ENCODE results near the gene SLC35F3. TPM values are rescaled to one million over a fixed set of nuclear protein-coding genes. Genes with fewer than 3 reads are reported as not detected.
"Not testable (repeated sequence)": the region's sequence is repeated elsewhere in the genome, so short reads cannot be mapped to it uniquely, and the experiment has no call there.

Gene SLC35F3
- total and polyA plus RNA-seq, 2 donors, result 0.04 to 0.32 TPM

- Histone ChIP-seq H3K36me3 (ENCODE audit: insufficient read depth) (no peaks in the 10 kb centered on the region), H3K27ac (ENCODE audit: low read depth) (no peak overlapping the region), H3K4me1 (ENCODE audit: insufficient read depth) (no peaks in the 10 kb centered on the region), H3K4me3 (ENCODE audit: low read depth, low read length) (no peak overlapping the region)
- 97% methylated on average over 2 of the region's 2 CpGs for WGBS
- no peak for DNase-seq (ENCODE audit: extremely low spot score)
Measured at GRCh38 chr1:234239515-234239914, 335.0 kb downstream of the SLC35F3 start.

- no peaks in the 10 kb centered on the region for H3K36me3 ChIP-seq (ENCODE audit: insufficient read depth)
- H3K27ac ChIP-seq (ENCODE audit: low read depth), result no peak overlapping the region
- 91% methylated on average over 9 of the region's 9 CpGs for WGBS
- no peak for DNase-seq (ENCODE audit: extremely low spot score)
- no peaks in the 10 kb centered on the region for H3K4me1 ChIP-seq (ENCODE audit: insufficient read depth)
- no peak overlapping the region for H3K4me3 ChIP-seq (ENCODE audit: low read depth, low read length)
Measured at GRCh38 chr1:234239936-234240335, 335.5 kb downstream of the SLC35F3 start.

- H3K36me3 ChIP-seq (ENCODE audit: insufficient read depth), result no peaks in the 10 kb centered on the region
- no peak overlapping the region for H3K4me3 ChIP-seq (ENCODE audit: low read depth, low read length)
- no peak overlapping the region for H3K27ac ChIP-seq (ENCODE audit: low read depth)
- no peak for DNase-seq (ENCODE audit: extremely low spot score)
- H3K4me1 ChIP-seq (ENCODE audit: insufficient read depth), result no peaks in the 10 kb centered on the region
Measured at GRCh38 chr1:234240680-234241079, 336.2 kb downstream of the SLC35F3 start.

GRCh38 chr1:234241941-234242490 lies 337.5 kb downstream of the SLC35F3 start:
- Histone ChIP-seq H3K4me1 (ENCODE audit: insufficient read depth) (no peaks in the 10 kb centered on the region), H3K4me3 (ENCODE audit: low read depth, low read length) (no peak overlapping the region), H3K27ac (ENCODE audit: low read depth) (no peak overlapping the region), H3K36me3 (ENCODE audit: insufficient read depth) (no peaks in the 10 kb centered on the region)
- WGBS, result 88% methylated on average over 5 of the region's 5 CpGs
- DNase-seq (ENCODE audit: extremely low spot score), result no peak

GRCh38 chr1:234243521-234244260 lies 339.2 kb downstream of the SLC35F3 start:
- no peak overlapping the region for H3K27ac ChIP-seq (ENCODE audit: low read depth)
- WGBS, result 54% methylated on average over 3 of the region's 3 CpGs
- DNase-seq (ENCODE audit: extremely low spot score), result no peak
- no peak overlapping the region for H3K4me3 ChIP-seq (ENCODE audit: low read depth, low read length)
- no peaks in the 10 kb centered on the region for H3K36me3 ChIP-seq (ENCODE audit: insufficient read depth)
- H3K4me1 ChIP-seq (ENCODE audit: insufficient read depth), result no peaks in the 10 kb centered on the region

GRCh38 chr1:234244482-234244881 lies 340.0 kb downstream of the SLC35F3 start:
- no peaks in the 10 kb centered on the region for H3K4me1 ChIP-seq (ENCODE audit: insufficient read depth)
- H3K36me3 ChIP-seq (ENCODE audit: insufficient read depth), result no peaks in the 10 kb centered on the region
- no peak overlapping the region for H3K4me3 ChIP-seq (ENCODE audit: low read depth, low read length)
- no peak overlapping the region for H3K27ac ChIP-seq (ENCODE audit: low read depth)
- no peak for DNase-seq (ENCODE audit: extremely low spot score)

- Histone ChIP-seq H3K36me3 (ENCODE audit: insufficient read depth) (no peaks in the 10 kb centered on the region), H3K4me1 (ENCODE audit: insufficient read depth) (no peaks in the 10 kb centered on the region), H3K4me3 (ENCODE audit: low read depth, low read length) (no peak overlapping the region), H3K27ac (ENCODE audit: low read depth) (no peak overlapping the region)
- WGBS, result 76% methylated on average over 5 of the region's 5 CpGs
- no peak for DNase-seq (ENCODE audit: extremely low spot score)
Measured at GRCh38 chr1:234246638-234247116, 342.2 kb downstream of the SLC35F3 start.

- H3K27ac ChIP-seq (ENCODE audit: low read depth); DNase-seq (ENCODE audit: extremely low spot score): not testable (repeated sequence)
- 87% methylated on average over 4 of the region's 4 CpGs for WGBS
Measured at GRCh38 chr1:234247746-234248145, 343.3 kb downstream of the SLC35F3 start.

GRCh38 chr1:234250747-234251146 lies 346.3 kb downstream of the SLC35F3 start:
- H3K4me3 ChIP-seq (ENCODE audit: low read depth, low read length), result no peak overlapping the region
- WGBS, result 71% methylated on average over 1 of the region's 1 CpG
- DNase-seq (ENCODE audit: extremely low spot score), result no peak

More at GRCh38 chr1:234247746-234248145, 343.3 kb downstream of the SLC35F3 start:
- H3K4me3 ChIP-seq (ENCODE audit: low read depth, low read length); H3K36me3 ChIP-seq (ENCODE audit: insufficient read depth); H3K4me1 ChIP-seq (ENCODE audit: insufficient read depth): not testable (repeated sequence)

GRCh38 chr1:234253732-234254131 lies 349.3 kb downstream of the SLC35F3 start:
- no peaks in the 10 kb centered on the region for H3K36me3 ChIP-seq (ENCODE audit: insufficient read depth)
- H3K27ac ChIP-seq (ENCODE audit: low read depth), result no peak overlapping the region
- H3K4me3 ChIP-seq (ENCODE audit: low read depth, low read length), result no peak overlapping the region
- DNase-seq (ENCODE audit: extremely low spot score), result no peak
- H3K4me1 ChIP-seq (ENCODE audit: insufficient read depth), result no peaks in the 10 kb centered on the region
- 89% methylated on average over 1 of the region's 1 CpG for WGBS

More at GRCh38 chr1:234250747-234251146, 346.3 kb downstream of the SLC35F3 start:
- Histone ChIP-seq H3K36me3 (ENCODE audit: insufficient read depth) (no peaks in the 10 kb centered on the region), H3K4me1 (ENCODE audit: insufficient read depth) (no peaks in the 10 kb centered on the region), H3K27ac (ENCODE audit: low read depth) (no peak overlapping the region)

- Histone ChIP-seq H3K4me3 (ENCODE audit: low read depth, low read length) (no peak overlapping the region), H3K36me3 (ENCODE audit: insufficient read depth) (no peaks in the 10 kb centered on the region), H3K27ac (ENCODE audit: low read depth) (no peak overlapping the region), H3K4me1 (ENCODE audit: insufficient read depth) (no peaks in the 10 kb centered on the region)
- DNase-seq (ENCODE audit: extremely low spot score), result no peak
- 63% methylated on average over 2 of the region's 2 CpGs for WGBS
Measured at GRCh38 chr1:234256359-234256758, 351.9 kb downstream of the SLC35F3 start.

GRCh38 chr1:234258071-234258470 lies 353.6 kb downstream of the SLC35F3 start:
- Histone ChIP-seq H3K4me1 (ENCODE audit: insufficient read depth) (no peaks in the 10 kb centered on the region), H3K27ac (ENCODE audit: low read depth) (no peak overlapping the region), H3K36me3 (ENCODE audit: insufficient read depth) (no peaks in the 10 kb centered on the region), H3K4me3 (ENCODE audit: low read depth, low read length) (no peak overlapping the region)
- 91% methylated on average over 3 of the region's 3 CpGs for WGBS
- no peak for DNase-seq (ENCODE audit: extremely low spot score)

- no peaks in the 10 kb centered on the region for H3K36me3 ChIP-seq (ENCODE audit: insufficient read depth)
- H3K4me1 ChIP-seq (ENCODE audit: insufficient read depth), result no peaks in the 10 kb centered on the region
- 58% methylated on average over 7 of the region's 7 CpGs for WGBS
- no peak overlapping the region for H3K4me3 ChIP-seq (ENCODE audit: low read depth, low read length)
- H3K27ac ChIP-seq (ENCODE audit: low read depth), result no peak overlapping the region
- no peak for DNase-seq (ENCODE audit: extremely low spot score)
Measured at GRCh38 chr1:234260578-234260977, 356.1 kb downstream of the SLC35F3 start.

GRCh38 chr1:234261545-234261944 lies 357.1 kb downstream of the SLC35F3 start:
- no peak for DNase-seq (ENCODE audit: extremely low spot score)
- 81% methylated on average over 5 of the region's 5 CpGs for WGBS
- Histone ChIP-seq H3K27ac (ENCODE audit: low read depth) (no peak overlapping the region), H3K36me3 (ENCODE audit: insufficient read depth) (no peaks in the 10 kb centered on the region), H3K4me1 (ENCODE audit: insufficient read depth) (no peaks in the 10 kb centered on the region), H3K4me3 (ENCODE audit: low read depth, low read length) (no peak overlapping the region)
